ENCODE data around the gene FOLR3. TPM values are rescaled to one million over a fixed set of nuclear protein-coding genes. Genes with fewer than 3 reads are reported as not detected.

The FOLR3 gene
- total and polyA plus RNA-seq, 7 experiments from 2014 or later, result 3.4 to 4.6 TPM; not detected in 5

DNA sequence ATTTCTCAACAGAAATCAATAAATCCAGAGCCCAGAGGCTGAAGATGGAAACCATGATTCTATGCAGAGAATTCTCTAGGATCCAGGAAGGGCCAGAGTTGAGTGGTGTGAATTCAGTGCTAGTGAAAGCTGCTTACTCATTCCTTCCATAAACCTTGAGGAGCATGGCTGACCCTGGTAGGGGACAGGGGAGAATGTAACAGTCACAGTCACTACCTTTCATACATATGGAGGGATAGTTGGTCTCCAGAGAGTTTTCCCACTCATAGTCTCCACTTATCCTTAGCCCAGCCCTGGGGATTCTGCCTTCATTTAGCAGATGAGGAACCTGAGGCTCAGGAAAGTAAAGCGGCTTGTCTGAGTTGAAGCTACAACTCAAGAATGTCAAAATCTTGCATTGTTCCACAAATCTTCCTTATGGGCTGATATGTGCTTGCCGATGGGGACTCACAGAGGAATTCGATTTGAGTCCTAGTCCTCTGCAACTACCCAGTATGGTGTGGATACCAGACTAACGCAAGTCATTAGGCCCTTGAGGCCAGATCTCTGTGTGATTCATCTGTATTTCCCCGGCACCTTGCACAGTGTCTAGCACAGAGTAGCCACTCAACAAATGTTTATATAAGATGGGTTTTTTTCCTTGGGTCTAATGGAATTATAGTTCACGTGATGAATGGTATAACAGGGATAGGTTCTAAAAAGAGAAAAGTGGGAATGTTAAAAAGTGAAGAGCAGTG lies 19.3 kb upstream of the FOLR3 start:
- H3K9me3 Mint-ChIP-seq, result peaks cover 0 to 3% (median 0%) of the 10 kb centered on the region in 11 donors
- intact Hi-C loops (cut with micrococcal nuclease), result loop anchor here in 1 of 2 donors (10.0 kb wide), 2 partner anchors 679 to 1911 kb away; partner anchors contain the start of genes FADD and STARD10
- DNase-seq (peak in 1 of 9 donors; percentile 2), ATAC-seq (no peak)
- CTCF ChIA-PET, result interaction anchor here (0.7 kb wide), 1 partner anchor 55 kb away, joined by 3 read pairs; no protein-coding TSS in a partner anchor
- Histone ChIP-seq H3K27me3 (ENCODE audit: control insufficient read depth in 2 of 2, insufficient read depth in 2 of 2, low read length in 2 of 2) (no peaks in the 10 kb centered on the region), H3K9me3 (ENCODE audit: control insufficient read depth in 2 of 3, low read length in 3 of 3) (no peaks in the 10 kb centered on the region), H3K4me1 (ENCODE audit: control insufficient read depth in 2 of 2, insufficient read depth in 2 of 2, low read length in 2 of 2) (peaks cover 12 to 14% of the 10 kb centered on the region in 2 donors), H3K4me3 (ENCODE audit: low read length) (no peak overlapping the region), H3K36me3 (ENCODE audit: control insufficient read depth in 2 of 3, insufficient read depth in 3 of 3, low read length in 3 of 3) (no peaks in the 10 kb centered on the region), H3K27ac (ENCODE audit: low read depth, low read length) (no peak overlapping the region)
- no peak overlapping the region for H3K27ac Mint-ChIP-seq
- peaks cover 4 to 20% (median 9%) of the 10 kb centered on the region in 5 donors for H3K27me3 Mint-ChIP-seq
- peaks cover 10 to 23% (median 20%) of the 10 kb centered on the region in 7 donors for H3K4me1 Mint-ChIP-seq
- POLR2A ChIA-PET, result interaction anchor here (0.6 kb wide), 1 partner anchor 170 kb away, joined by 4 read pairs; no protein-coding TSS in a partner anchor
- no peak overlapping the region for H3K4me3 Mint-ChIP-seq
- peaks cover 0 to 4% (median 0%) of the 10 kb centered on the region in 5 donors for H3K36me3 Mint-ChIP-seq

DNA sequence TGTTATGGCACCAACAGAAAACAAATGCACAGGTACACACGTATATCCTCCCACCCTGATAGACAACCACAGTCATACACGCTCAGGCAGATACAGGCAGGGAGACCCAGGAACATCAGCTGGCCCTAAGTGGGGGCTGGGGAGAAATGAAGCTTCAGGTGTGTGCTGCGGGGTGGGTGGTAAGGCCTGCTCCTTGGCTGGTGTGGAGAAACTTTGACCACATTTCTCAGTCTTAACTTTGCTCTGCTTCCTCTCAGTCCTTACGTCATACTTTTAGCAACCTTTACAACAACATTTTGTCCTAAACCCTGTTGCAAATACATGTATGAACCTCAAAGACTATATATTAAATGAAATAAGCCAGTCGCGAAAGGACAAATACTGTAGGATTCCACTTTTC lies 16.3 kb upstream of the FOLR3 start:
- peaks cover 9 to 20% (median 10%) of the 10 kb centered on the region in 5 donors for H3K27me3 Mint-ChIP-seq
- DNase-seq (peak in 1 of 9 donors; percentile 1), ATAC-seq (no peak)
- no peak overlapping the region for H3K27ac Mint-ChIP-seq
- ChIA-PET POLR2A (no interaction called here), CTCF (interaction anchor here (0.7 kb wide), 1 partner anchor 90 kb away, joined by 4 read pairs; no protein-coding TSS in a partner anchor)
- no peak overlapping the region for H3K4me3 Mint-ChIP-seq
- H3K36me3 ChIP-seq (ENCODE audit: control insufficient read depth in 2 of 3, insufficient read depth in 3 of 3, low read length in 3 of 3), result no peaks in the 10 kb centered on the region
- H3K4me3 ChIP-seq (ENCODE audit: low read length), result no peak overlapping the region
- no peaks in the 10 kb centered on the region for H3K9me3 ChIP-seq (ENCODE audit: control insufficient read depth in 2 of 3, low read length in 3 of 3)
- no peaks in the 10 kb centered on the region for H3K27me3 ChIP-seq (ENCODE audit: control insufficient read depth in 2 of 2, insufficient read depth in 2 of 2, low read length in 2 of 2)
- H3K4me1 Mint-ChIP-seq, result peaks cover 0 to 5% (median 0%) of the 10 kb centered on the region in 7 donors
- H3K36me3 Mint-ChIP-seq, result peaks cover 0 to 4% (median 0%) of the 10 kb centered on the region in 5 donors
- no peak overlapping the region for H3K27ac ChIP-seq (ENCODE audit: low read depth, low read length)
- no peaks in the 10 kb centered on the region for H3K4me1 ChIP-seq (ENCODE audit: control insufficient read depth in 2 of 2, insufficient read depth in 2 of 2, low read length in 2 of 2)
- intact Hi-C loops (cut with micrococcal nuclease), result loop anchor here in 1 of 2 donors (10.0 kb wide), 2 partner anchors 676 to 1914 kb away; partner anchors contain the start of genes FADD and STARD10
- peaks cover 0 to 3% (median 0%) of the 10 kb centered on the region in 11 donors for H3K9me3 Mint-ChIP-seq

DNA sequence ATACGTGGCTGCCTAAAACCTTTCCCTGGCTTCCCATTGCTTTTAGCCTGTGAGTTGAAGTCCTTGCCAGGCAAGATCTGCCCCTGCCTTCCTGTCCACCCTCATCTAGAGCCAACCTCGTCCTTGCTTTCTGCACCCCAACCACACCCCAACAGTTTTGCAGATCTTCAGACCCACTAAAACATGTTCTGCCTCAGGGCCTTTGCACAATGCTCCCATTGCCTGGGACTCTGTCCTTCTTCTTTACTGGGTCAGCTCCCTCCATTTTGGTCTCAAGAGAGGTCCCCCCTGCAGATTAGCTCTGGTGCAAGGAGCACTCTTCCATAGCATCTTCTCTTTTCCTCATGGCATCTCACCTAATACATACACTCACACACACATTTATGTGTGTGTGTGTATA lies 14.6 kb upstream of the FOLR3 start:
- Histone ChIP-seq H3K36me3 (ENCODE audit: control insufficient read depth in 2 of 3, insufficient read depth in 3 of 3, low read length in 3 of 3) (no peaks in the 10 kb centered on the region), H3K4me3 (ENCODE audit: low read length) (no peak overlapping the region), H3K27me3 (ENCODE audit: control insufficient read depth in 2 of 2, insufficient read depth in 2 of 2, low read length in 2 of 2) (no peaks in the 10 kb centered on the region), H3K27ac (ENCODE audit: low read depth, low read length) (no peak overlapping the region), H3K9me3 (ENCODE audit: control insufficient read depth in 2 of 3, low read length in 3 of 3) (no peaks in the 10 kb centered on the region), H3K4me1 (ENCODE audit: control insufficient read depth in 2 of 2, insufficient read depth in 2 of 2, low read length in 2 of 2) (no peaks in the 10 kb centered on the region)
- Mint-ChIP-seq H3K27me3 (peaks cover 9 to 20% (median 15%) of the 10 kb centered on the region in 5 donors), H3K9me3 (peaks cover 0 to 6% (median 0%) of the 10 kb centered on the region in 11 donors), H3K4me1 (peaks cover 0 to 6% (median 0%) of the 10 kb centered on the region in 7 donors), H3K4me3 (no peak overlapping the region), H3K27ac (no peak overlapping the region), H3K36me3 (peaks cover 0 to 7% (median 0%) of the 10 kb centered on the region in 5 donors)
- POLR2A ChIA-PET, result no interaction called here
- CTCF ChIA-PET, result no interaction called here
- DNase-seq (no peak), ATAC-seq (no peak)
- intact Hi-C loops (cut with micrococcal nuclease), result no loop called here

DNA sequence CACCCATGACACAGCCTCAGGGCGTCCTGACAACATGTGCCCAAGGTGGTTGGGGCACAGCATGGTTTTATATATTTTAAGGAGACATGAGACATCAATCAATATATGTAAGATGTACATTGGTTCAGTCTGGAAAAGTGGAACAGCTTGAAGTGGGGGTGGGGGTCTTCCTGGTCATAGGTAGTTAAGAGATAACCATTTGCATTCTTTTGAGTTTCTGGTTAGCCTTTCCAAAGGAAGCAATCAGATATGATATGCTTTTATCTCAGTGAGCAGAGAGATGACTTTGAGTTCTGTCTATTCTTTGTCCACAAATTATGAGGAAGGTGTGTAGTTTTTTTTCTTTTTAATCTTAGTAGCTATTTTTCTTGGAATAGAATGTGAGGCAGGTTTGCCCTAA lies 12.9 kb upstream of the FOLR3 start:
- Histone ChIP-seq H3K9me3 (ENCODE audit: control insufficient read depth in 2 of 3, low read length in 3 of 3) (no peaks in the 10 kb centered on the region), H3K27me3 (ENCODE audit: control insufficient read depth in 2 of 2, insufficient read depth in 2 of 2, low read length in 2 of 2) (no peaks in the 10 kb centered on the region), H3K27ac (ENCODE audit: low read depth, low read length) (no peak overlapping the region), H3K4me1 (ENCODE audit: control insufficient read depth in 2 of 2, insufficient read depth in 2 of 2, low read length in 2 of 2) (no peaks in the 10 kb centered on the region), H3K4me3 (ENCODE audit: low read length) (no peak overlapping the region), H3K36me3 (ENCODE audit: control insufficient read depth in 2 of 3, insufficient read depth in 3 of 3, low read length in 3 of 3) (no peaks in the 10 kb centered on the region)
- intact Hi-C loops (cut with micrococcal nuclease), result no loop called here
- H3K9me3 Mint-ChIP-seq, result peaks cover 0 to 20% (median 0%) of the 10 kb centered on the region in 11 donors
- peaks cover 0 to 6% (median 0%) of the 10 kb centered on the region in 7 donors for H3K4me1 Mint-ChIP-seq
- peaks cover 9 to 15% (median 13%) of the 10 kb centered on the region in 5 donors for H3K27me3 Mint-ChIP-seq
- H3K27ac Mint-ChIP-seq, result no peak overlapping the region
- ATAC-seq (no peak), DNase-seq (no peak)
- H3K36me3 Mint-ChIP-seq, result peaks cover 0 to 8% (median 0%) of the 10 kb centered on the region in 5 donors
- H3K4me3 Mint-ChIP-seq, result no peak overlapping the region
- POLR2A ChIA-PET, result no interaction called here
- CTCF ChIA-PET, result no interaction called here

DNA sequence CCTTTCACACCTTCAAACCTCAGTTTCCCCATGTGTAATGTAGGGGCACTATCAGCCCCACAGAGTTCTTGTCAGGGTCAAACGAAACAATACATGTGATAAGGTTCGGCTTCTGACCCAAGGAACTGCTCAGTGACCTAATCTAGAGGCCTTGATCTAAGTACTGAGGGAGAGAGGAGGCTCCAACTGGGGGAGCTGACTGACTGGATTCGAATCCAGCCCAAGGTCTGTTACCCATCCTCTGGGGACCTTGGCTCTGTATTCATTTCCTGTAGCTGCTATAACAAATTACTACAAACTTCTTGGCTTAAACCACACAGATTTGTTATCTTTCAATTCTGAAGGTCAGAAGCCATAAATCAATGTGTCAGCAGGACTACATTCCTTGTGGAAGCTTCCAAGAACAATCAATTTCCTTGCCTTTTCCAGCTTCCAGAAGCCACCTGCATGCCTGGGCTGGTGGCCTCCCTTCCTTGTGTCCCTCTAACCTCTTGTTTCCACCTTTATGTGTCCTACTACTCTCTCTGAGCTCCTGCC lies 12.3 kb upstream of the FOLR3 start:
- H3K9me3 ChIP-seq (ENCODE audit: control insufficient read depth in 2 of 3, low read length in 3 of 3), result no peaks in the 10 kb centered on the region
- no peak overlapping the region for H3K27ac ChIP-seq (ENCODE audit: low read depth, low read length)
- no peak for DNase-seq
- CTCF ChIA-PET, result no interaction called here
- H3K27ac Mint-ChIP-seq, result no peak overlapping the region
- H3K4me3 Mint-ChIP-seq, result no peak overlapping the region
- no peaks in the 10 kb centered on the region for H3K4me1 ChIP-seq (ENCODE audit: control insufficient read depth in 2 of 2, insufficient read depth in 2 of 2, low read length in 2 of 2)
- no peaks in the 10 kb centered on the region for H3K36me3 ChIP-seq (ENCODE audit: control insufficient read depth in 2 of 3, insufficient read depth in 3 of 3, low read length in 3 of 3)
- H3K4me3 ChIP-seq (ENCODE audit: low read length), result no peak overlapping the region
- H3K36me3 Mint-ChIP-seq, result peaks cover 0 to 12% (median 0%) of the 10 kb centered on the region in 5 donors
- no peak for ATAC-seq
- H3K27me3 ChIP-seq (ENCODE audit: control insufficient read depth in 2 of 2, insufficient read depth in 2 of 2, low read length in 2 of 2), result no peaks in the 10 kb centered on the region
- H3K4me1 Mint-ChIP-seq, result peaks cover 0 to 6% (median 0%) of the 10 kb centered on the region in 7 donors
- POLR2A ChIA-PET, result no interaction called here
- H3K27me3 Mint-ChIP-seq, result peaks cover 9 to 19% (median 12%) of the 10 kb centered on the region in 5 donors
- peaks cover 0 to 26% (median 2%) of the 10 kb centered on the region in 11 donors for H3K9me3 Mint-ChIP-seq
- intact Hi-C loops (cut with micrococcal nuclease), result no loop called here

DNA sequence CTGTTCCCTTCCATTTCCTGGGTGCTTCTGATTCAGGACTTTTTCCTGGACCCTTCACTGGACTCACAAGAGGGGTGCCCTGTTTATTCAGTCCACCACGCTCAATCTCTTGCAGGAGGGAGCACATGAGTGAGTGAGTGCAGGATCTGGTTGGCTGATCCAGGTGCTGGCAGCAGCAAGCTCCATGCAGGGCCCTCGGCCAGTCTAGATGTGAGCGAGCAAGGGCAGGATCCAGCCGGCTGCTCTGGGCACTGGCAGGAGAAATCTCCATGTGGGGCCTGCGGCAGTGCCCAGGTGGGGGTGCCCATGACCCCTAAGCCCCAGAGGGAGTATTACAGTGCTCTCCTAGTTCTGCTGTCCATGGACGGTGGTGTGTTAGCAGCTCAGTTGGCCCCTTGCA lies 11.5 kb upstream of the FOLR3 start:
- Mint-ChIP-seq H3K27me3 (peaks cover 9 to 23% (median 14%) of the 10 kb centered on the region in 5 donors), H3K27ac (no peak overlapping the region), H3K4me3 (no peak overlapping the region), H3K36me3 (peaks cover 3 to 19% (median 7%) of the 10 kb centered on the region in 5 donors), H3K4me1 (peaks cover 0 to 5% (median 0%) of the 10 kb centered on the region in 7 donors), H3K9me3 (peaks cover 4 to 34% (median 10%) of the 10 kb centered on the region in 11 donors)
- no peaks in the 10 kb centered on the region for H3K9me3 ChIP-seq (ENCODE audit: control insufficient read depth in 2 of 3, low read length in 3 of 3)
- ChIA-PET POLR2A (no interaction called here), CTCF (no interaction called here)
- no peak overlapping the region for H3K4me3 ChIP-seq (ENCODE audit: low read length)
- intact Hi-C loops (cut with micrococcal nuclease), result no loop called here
- H3K27ac ChIP-seq (ENCODE audit: low read depth, low read length), result no peak overlapping the region
- ATAC-seq (no peak), DNase-seq (no peak)
- H3K27me3 ChIP-seq (ENCODE audit: control insufficient read depth in 2 of 2, insufficient read depth in 2 of 2, low read length in 2 of 2), result no peaks in the 10 kb centered on the region
- H3K36me3 ChIP-seq (ENCODE audit: control insufficient read depth in 2 of 3, insufficient read depth in 3 of 3, low read length in 3 of 3), result no peaks in the 10 kb centered on the region
- no peaks in the 10 kb centered on the region for H3K4me1 ChIP-seq (ENCODE audit: control insufficient read depth in 2 of 2, insufficient read depth in 2 of 2, low read length in 2 of 2)
